GM12878 (cell line): ENCODE measurements around the gene LYL1. TPM values are rescaled to one million over a fixed set of nuclear protein-coding genes. Genes with fewer than 3 reads are reported as not detected.

Experiments used
- ATF2 ChIP-seq: IDR thresholded peaks from 2 replicates; pipeline ENCODE4 v1.6.1; 2012; ENCODE audit warnings: low read length, inconsistent platforms
- BACH1 ChIP-seq: fragments of 450-650 bp; IDR thresholded peaks from 2 replicates; pipeline ENCODE4 v1.6.1; 2017; ENCODE audit warnings: mild to moderate bottlenecking, borderline replicate concordance
- BCL3 ChIP-seq: IDR thresholded peaks from 2 replicates; pipeline ENCODE4 v1.6.1; 2011; ENCODE audit warnings: borderline replicate concordance, low read depth, mild to moderate bottlenecking, moderate library complexity, low read length; ENCODE audit not compliant: insufficient read depth, poor library complexity, severe bottlenecking
- BHLHE40 ChIP-seq, 2 experiments: fragments of 450-650 bp in 1 of 2; IDR thresholded peaks; 2 replicates each; pipeline ENCODE4 v1.6.1; 2011 to 2017; ENCODE audit warnings: low read depth in 2 of 2, borderline replicate concordance in 1 of 2, improper control_type of control experiment in 1 of 2, low read length in 1 of 2, mild to moderate bottlenecking in 1 of 2
- CBFB ChIP-seq: IDR thresholded peaks from 2 replicates; pipeline ENCODE4 v1.6.1; 2016; ENCODE audit warnings: antibody characterized with exemption, low read depth
- CTCF ChIP-seq, 3 experiments: IDR thresholded peaks in 2 of 3; conservative IDR thresholded peaks in 1 of 3; 2 replicates each; pipeline ENCODE4 v1.5.1; 2011; ENCODE audit warnings: low read depth in 3 of 3, low read length in 3 of 3, mild to moderate bottlenecking in 3 of 3, control low read depth in 2 of 3, moderate library complexity in 2 of 3, inconsistent platforms in 1 of 3, mixed read lengths in 1 of 3; ENCODE audit not compliant: control insufficient read depth in 2 of 3, insufficient read depth in 1 of 3; ENCODE audit errors: extremely low read depth in 1 of 3
- IRF3 ChIP-seq: fragments of 450-650 bp; IDR thresholded peaks from 2 replicates; pipeline ENCODE4 v1.6.1; 2014; ENCODE audit warnings: mild to moderate bottlenecking
- MEF2A ChIP-seq: IDR thresholded peaks from 2 replicates; pipeline ENCODE4 v1.6.1; 2011; ENCODE audit warnings: low read depth, mild to moderate bottlenecking, low read length, moderate library complexity; ENCODE audit not compliant: insufficient read depth
- MYC ChIP-seq: IDR thresholded peaks from 2 replicates; pipeline ENCODE4 v1.6.1; 2011; ENCODE audit warnings: mild to moderate bottlenecking, low read length, moderate library complexity, inconsistent platforms; ENCODE audit not compliant: insufficient read depth, insufficient replicate concordance, insufficient read length, severe bottlenecking
- NFIC ChIP-seq: IDR thresholded peaks from 2 replicates; pipeline ENCODE4 v1.6.1; 2012; ENCODE audit warnings: low read depth, mild to moderate bottlenecking, inconsistent platforms, low read length, moderate library complexity
- POU2F2 ChIP-seq: IDR thresholded peaks from 3 replicates; pipeline ENCODE4 v1.6.1; 2011; ENCODE audit warnings: low read depth, mild to moderate bottlenecking, low read length, borderline replicate concordance
- RAD21 ChIP-seq: IDR thresholded peaks from 2 replicates; pipeline ENCODE4 v1.6.1; 2011; ENCODE audit warnings: mild to moderate bottlenecking, low read depth, low read length, moderate library complexity; ENCODE audit not compliant: insufficient read depth
- RBBP5 ChIP-seq: fragments of 200-600 bp; sonication (generic); conservative IDR thresholded peaks from 2 replicates; pipeline ENCODE4 v1.6.1; 2016
- RCOR1 ChIP-seq: conservative IDR thresholded peaks from 2 replicates; pipeline ENCODE4 v1.6.1; 2012; ENCODE audit warnings: low read depth, low read length, improper control_type of control experiment
- SIN3A ChIP-seq: IDR thresholded peaks from 2 replicates; pipeline ENCODE4 v1.6.1; 2012; ENCODE audit warnings: low read depth, low read length, improper control_type of control experiment
- SKIL ChIP-seq: fragments of 450-650 bp; IDR thresholded peaks from 2 replicates; pipeline ENCODE4 v1.6.1; 2017; ENCODE audit warnings: mild to moderate bottlenecking, low read depth, inconsistent platforms; ENCODE audit not compliant: poor library complexity, severe bottlenecking
- STAT3 ChIP-seq: IDR thresholded peaks from 2 replicates; pipeline ENCODE4 v1.6.1; 2011; ENCODE audit warnings: low read depth, low read length, improper control_type of control experiment
- SUPT20H ChIP-seq: IDR thresholded peaks from 2 replicates; pipeline ENCODE4 v1.6.1; 2011; ENCODE audit warnings: low read depth, mild to moderate bottlenecking, low read length, moderate library complexity, borderline replicate concordance; ENCODE audit not compliant: control insufficient read depth
- SUZ12 ChIP-seq: fragments of 200-600 bp; sonication (generic); IDR thresholded peaks from one replicate; pipeline ENCODE4 v1.6.1; 2018; ENCODE audit warnings: antibody characterized with exemption, mild to moderate bottlenecking; ENCODE audit not compliant: unreplicated experiment
- USF2 ChIP-seq: IDR thresholded peaks from 2 replicates; pipeline ENCODE4 v1.6.1; 2011; ENCODE audit warnings: low read depth, low read length, improper control_type of control experiment, borderline replicate concordance
- polyA plus RNA-seq, 11 experiments: library from polyadenylated mRNA; depleted of rRNA in 4 of 11; unstranded in 6 of 11; stranded (reverse) in 5 of 11; fragments of >200 nt; fragmentation: Nextera tagmentation in 4 of 11; fragmentation: Illumina TruSeq in 1 of 11; extraction: Ambion mirVana in 4 of 11; extraction: Trizol in 1 of 11; gene quantifications; 1 replicate in 1 of 11; 2 replicates in 10 of 11; pipeline versions ENCODE4 v1.2.1 to v1.2.3, GENCODE V29; 2011 to 2016; ENCODE audit warnings: inconsistent platforms in 2 of 11, missing spikeins in 2 of 11, low read depth in 1 of 11
- total RNA-seq, 4 experiments: library from RNA; depleted of rRNA in 3 of 4; stranded (reverse); fragments of >200 nt in 3 of 4; fragmentation: Illumina TruSeq in 1 of 4; extraction: Trizol in 1 of 4; gene quantifications; 2 replicates each; pipeline versions ENCODE4 v1.2.1 to v1.2.3, GENCODE V29; 2013 to 2021

The LYL1 gene
- total and polyA plus RNA-seq, 10 of the 15 experiments (the other 5 are each of a cell fraction or from before 2014, with no cell fraction given), result 0.10 to 34.8 (median 4.4) TPM

GRCh38 chr19:13117772-13118423 lies 15.2 kb upstream of the LYL1 start, which contains the start of gene NACC1 (continued):
- TF ChIP-seq MEF2A, result no peak
- TF ChIP-seq CTCF (IDR thresholded peaks at IDR 0.05 in 2 of 3, conservative IDR thresholded peaks at IDR 0.05 in 1 of 3; ENCODE audit: control insufficient read depth in 2 of 3, extremely low read depth in 1 of 3, insufficient read depth in 1 of 3, low read depth in 3 of 3, low read length in 3 of 3), result no peak
- TF ChIP-seq MYC, result no peak
- no peak for TF ChIP-seq IRF3
- no peak for TF ChIP-seq SUPT20H
- no peak for TF ChIP-seq SKIL
- TF ChIP-seq RBBP5, result no peak
- no peak for TF ChIP-seq STAT3
- no peak for TF ChIP-seq ATF2
- TF ChIP-seq RCOR1, result no peak
- no peak for TF ChIP-seq USF2
- no peak for TF ChIP-seq BCL3
- TF ChIP-seq SIN3A, result peak; percentile 73; the same call in 1 of the 2 replicates
- no peak for TF ChIP-seq POU2F2
- no peak for TF ChIP-seq NFIC
- no peak for TF ChIP-seq SUZ12
- peak; percentile 22 to 61; a peak in 2 of 4 replicates for TF ChIP-seq BHLHE40 (IDR thresholded peaks at IDR 0.05; ENCODE audit: borderline replicate concordance in 1 of 2, low read depth in 2 of 2, low read length in 1 of 2)
- TF ChIP-seq BACH1, result no peak
- TF ChIP-seq RAD21, result 0 out of 2 replicates have a peak, but pooled peaks have one; percentile 0
- TF ChIP-seq CBFB, result no peak
